NCI-H446 (cell line): ENCODE data around the gene P3R3URF.

ENCODE experiments used
- DNase-seq, 2 experiments: peaks; one replicate each; lab custom pipeline; 2025; lab: John Stamatoyannopoulos, UW

P3R3URF gene

DNA sequence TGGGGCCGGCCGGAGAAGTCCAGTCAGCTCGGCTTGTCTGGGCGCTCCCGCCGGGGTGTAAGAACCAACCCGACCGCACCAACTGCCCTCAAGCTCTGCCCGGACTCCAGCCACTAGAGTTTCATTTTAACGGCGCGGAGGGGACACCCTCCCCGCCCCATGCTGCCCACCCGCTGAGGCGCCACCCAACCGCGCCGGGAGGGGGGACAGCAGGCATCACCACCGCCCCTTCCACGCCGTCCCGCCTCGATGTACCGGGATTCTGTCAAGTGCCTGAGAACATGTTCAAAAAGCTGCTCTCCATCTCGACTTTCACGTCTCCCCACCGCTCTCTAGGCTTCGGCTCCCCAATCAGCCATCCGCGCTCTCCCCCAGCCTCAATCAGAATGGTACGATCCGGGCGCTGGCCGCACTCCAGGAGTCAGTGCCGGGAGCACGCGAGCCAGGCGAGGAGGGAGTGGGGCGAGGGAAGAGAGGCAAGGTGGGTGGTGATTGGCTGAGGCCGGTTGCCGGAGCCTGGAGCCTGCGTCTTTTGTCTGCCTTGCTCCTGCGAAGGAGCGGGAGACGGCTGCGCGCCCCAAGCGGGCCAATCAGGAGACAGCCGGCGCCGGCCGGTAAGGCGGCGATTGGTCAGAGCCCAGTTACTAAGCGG lies 43.6 kb downstream of the P3R3URF start, which contains the start of gene PIK3R3:
TSS of gene PIK3R3 (minus strand) at position 101 of the 652 bp plus-strand sequence. CDS start 677 bp downstream, outside the sequence.
- peak; percentile 98 to 99 for DNase-seq

DNA sequence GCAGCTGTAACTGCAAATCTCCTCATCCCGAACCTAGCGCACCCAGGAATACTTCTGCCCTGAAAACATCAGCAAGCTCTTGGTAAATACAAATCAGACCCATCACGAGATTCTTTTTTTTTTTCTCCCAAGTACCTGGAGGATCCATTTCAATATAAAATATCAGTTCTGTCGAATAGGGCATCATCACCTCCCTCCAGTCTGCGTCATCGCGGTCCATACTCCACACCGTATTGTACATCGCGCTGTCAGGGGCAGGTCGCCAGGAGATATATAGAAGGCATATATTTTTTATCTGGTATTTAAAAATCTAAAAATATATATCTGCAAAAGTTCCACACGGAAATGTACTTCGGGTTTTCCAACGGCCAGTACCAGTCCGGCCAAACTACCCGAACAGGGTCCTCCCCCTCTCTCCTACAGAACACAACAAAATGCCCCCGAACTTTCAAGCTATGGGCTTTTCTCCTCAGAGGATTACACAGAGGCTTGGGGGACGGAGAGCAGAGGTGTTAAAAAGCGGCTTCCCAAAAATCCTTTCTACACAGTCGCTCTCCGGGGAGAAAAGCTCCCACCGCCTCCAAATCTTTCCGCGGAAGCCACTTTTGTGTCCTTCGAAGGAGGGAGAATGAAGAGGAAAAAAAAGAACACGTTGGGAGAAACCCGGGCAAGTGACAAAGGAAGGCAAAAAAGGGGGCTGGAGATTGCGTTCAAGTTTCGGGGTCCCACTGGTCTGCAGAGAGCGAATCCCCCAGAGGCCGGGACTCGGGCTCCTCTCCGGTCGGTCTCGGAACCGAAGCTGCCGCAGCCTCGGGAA lies 44.4 kb downstream of the P3R3URF start:
- peak in 1 of 2 experiments; percentile 51 for DNase-seq

DNA sequence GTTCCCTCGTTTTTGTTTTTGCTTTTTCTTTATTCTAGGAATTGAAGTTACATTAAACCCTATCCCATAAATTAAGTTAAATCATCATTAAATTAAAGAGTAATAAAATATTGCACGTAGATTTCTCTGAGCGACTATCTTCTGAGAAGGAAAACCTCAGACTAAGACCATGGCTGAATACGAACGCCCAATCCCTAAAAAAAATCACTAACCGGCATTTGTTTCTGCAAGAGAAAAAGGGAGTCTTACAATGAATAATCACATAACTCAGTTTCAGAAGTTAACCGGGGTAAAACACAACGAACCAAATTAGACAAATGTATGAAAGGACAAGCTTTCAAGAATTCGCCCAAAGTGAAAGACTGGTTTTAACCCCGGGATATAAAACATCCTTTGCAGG lies 45.2 kb downstream of the P3R3URF start:
- no peak for DNase-seq

DNA sequence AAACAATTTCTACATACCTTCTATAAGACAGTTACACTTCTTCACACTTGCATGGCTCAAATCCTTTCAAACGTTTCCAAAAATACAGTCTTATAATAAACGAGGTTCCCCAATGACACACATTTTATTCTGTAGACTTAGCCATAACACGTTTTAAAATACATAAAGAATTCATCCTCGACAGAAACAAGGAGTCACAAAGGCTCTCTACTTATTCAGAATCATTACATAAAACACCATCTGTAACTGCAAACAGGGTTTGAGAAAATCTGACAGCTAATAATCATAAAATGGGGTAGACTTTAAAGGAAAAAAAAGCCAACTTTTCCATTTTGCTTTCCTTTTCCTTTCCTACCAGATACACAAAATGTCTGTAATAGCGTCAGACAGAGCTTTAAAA lies 45.7 kb downstream of the P3R3URF start:
- no peak for DNase-seq

DNA sequence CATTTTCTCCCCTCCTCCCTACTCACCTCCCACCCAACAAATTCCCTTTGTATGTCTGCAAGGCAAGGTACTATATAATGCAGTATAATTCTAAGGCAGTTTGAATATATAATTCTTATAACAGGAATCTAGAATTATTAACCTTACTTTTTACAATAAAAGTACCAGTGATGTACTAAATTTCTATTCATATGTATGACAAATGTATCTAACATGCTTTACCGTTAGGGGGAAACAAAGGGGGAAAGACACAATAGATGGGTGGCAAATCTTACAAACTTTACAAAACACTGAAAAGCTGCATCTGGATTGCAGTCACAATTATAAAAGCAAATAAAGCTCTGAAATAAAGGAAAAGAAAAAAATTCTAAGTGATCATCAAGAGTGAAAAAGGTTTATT lies 46.2 kb downstream of the P3R3URF start:
- DNase-seq: no peak

DNA sequence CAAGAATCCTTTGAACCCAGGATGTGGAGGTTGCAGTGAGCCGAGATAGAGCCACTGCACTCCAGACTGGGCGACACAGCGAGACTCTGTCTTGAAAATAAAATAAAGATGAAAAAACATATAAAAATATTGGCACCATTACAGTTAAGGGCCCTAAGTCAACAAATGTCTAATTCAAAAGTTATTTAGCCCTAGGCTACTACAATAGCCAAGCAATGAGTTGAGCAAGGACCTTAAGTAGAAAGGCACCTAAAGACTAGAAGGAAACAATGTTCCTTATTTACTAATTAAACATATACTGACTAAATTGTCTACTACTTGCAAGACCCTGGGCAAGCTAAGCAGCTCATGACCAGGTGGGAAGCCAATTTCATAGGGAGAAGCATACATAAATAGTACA lies 47.9 kb downstream of the P3R3URF start:
- no peak for DNase-seq
